HG02678 (cell line): ENCODE data around the gene PPP1R13L.
"Not testable (repeated sequence)": the region's sequence is repeated elsewhere in the genome, so short reads cannot be mapped to it uniquely, and the experiment has no call there.

Experiments used
- ATAC-seq: cut with Tn5 transposase; IDR thresholded peaks from one replicate; pipeline ENCODE4 v1.9.1; 2021; ENCODE audit warnings: mild to moderate bottlenecking, moderate library complexity; ENCODE audit not compliant: unreplicated experiment

PPP1R13L gene

DNA sequence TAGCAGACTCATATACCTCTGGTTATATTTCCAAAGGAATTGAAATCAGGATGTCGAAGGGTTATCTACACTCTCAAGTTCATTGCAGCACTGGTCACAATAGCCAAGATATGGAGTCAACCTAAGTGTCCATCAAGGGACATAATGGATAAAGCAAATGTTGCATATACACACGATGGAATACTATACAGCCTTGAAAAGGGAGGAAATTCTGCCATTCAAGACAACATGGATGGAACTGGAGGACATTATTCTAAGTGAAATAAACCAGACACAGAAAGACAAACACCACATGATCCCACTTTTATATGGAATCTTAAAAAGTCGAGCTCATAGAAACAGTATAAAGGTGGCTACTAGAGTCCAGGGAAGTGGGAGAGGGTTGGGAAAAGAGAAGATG lies 32.5 kb upstream of the PPP1R13L start:
- no peak for ATAC-seq

DNA sequence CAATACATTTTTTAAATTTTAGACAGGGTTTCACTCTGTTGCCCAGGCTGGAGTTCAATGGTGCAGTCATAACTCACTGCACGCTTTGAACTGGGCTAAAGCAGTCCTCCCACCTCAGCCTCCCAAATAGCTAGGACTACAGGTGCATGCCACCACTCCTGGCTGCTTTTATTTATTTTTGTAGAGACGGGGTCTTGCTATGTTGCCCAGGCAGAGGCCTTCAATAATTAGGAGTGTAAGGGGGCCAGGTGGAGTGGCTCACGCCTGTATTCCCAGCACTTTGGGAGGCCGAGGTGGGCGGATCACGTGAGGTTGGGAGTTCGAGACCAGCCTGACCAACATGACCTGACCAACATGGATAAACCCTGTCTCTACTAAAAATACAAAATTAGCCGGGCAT lies 27.7 kb upstream of the PPP1R13L start:
- ATAC-seq, result not testable (repeated sequence)

DNA sequence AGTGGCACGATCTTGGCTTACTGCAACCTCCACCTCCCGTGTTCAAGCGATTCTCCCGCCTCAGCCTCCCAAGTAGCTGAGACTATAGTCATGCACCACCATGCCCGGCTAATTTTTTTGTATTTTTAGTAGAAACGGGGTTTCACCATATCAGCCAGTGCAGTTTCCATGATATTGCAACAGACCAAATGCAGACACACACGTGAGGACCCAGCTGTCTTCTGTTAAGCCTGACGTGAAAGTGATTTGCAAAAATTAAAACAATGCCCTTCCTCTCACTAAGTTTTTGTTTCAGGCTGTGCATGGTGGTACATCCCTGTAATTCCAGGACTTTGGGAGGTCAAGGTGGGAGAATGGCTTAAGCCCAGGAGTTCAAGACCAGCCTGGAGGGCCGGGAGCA lies 26.1 kb upstream of the PPP1R13L start:
- not testable (repeated sequence) for ATAC-seq

DNA sequence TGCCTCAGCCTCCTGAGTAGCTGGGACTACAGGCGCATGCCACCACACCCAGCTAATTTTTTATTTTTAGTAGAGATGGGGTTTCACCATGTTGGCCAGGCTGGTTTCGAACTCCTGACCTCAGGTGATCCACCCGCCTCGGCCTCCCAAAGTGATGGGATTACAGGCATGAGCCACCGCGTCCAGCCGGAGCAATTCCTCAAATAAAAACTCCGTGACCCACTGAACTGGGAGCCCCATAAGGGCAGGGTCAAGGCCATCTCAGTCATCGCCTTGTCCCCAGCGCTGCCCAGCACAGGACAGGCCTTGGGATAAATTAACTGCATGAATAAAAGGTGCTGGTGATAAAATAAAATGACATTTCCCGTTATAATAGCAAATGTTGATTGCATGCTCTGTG lies 25.0 kb upstream of the PPP1R13L start:
- ATAC-seq, result not testable (repeated sequence)

DNA sequence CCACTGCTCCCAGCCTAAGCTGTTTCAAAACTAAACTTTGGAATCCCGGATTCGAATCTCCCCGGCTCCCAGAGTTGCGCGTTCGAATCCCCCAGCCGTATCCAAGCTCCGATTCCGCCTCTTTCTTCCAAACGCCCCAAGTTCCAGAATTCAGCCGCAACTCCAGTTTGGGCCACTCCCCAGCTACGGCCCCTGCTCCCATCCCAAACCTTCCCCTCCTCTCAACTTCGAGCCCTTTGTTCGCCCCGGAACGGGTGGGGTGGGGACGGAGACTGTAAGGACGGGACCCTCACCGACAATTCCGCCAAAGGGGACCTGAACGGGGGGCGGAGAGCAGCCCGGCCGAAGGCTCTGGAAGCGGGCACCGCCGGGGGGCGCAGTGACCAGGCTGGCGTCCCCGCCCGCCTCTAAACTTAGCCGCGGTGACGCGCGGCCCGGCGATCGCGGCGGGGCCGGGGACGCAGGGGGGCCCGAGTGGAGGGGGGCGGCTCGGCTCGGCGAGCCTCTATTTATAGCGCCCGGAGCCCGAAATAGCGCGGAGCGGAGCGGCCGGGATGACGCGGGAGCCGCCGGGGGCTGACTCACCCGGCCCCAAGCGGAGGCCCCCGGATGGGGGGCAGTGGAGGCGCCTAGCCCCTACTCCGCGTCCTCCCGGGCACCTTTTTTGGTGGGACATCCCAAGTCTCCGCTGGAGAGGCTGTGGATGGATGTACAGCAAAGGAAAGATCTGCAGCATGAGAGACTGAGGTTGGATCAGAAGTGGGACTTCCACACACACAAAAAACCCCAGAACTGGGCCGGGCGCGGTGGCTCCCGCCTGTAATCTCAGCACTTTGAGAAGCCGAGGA lies 23.7 kb upstream of the PPP1R13L start:
- ATAC-seq, result no peak

DNA sequence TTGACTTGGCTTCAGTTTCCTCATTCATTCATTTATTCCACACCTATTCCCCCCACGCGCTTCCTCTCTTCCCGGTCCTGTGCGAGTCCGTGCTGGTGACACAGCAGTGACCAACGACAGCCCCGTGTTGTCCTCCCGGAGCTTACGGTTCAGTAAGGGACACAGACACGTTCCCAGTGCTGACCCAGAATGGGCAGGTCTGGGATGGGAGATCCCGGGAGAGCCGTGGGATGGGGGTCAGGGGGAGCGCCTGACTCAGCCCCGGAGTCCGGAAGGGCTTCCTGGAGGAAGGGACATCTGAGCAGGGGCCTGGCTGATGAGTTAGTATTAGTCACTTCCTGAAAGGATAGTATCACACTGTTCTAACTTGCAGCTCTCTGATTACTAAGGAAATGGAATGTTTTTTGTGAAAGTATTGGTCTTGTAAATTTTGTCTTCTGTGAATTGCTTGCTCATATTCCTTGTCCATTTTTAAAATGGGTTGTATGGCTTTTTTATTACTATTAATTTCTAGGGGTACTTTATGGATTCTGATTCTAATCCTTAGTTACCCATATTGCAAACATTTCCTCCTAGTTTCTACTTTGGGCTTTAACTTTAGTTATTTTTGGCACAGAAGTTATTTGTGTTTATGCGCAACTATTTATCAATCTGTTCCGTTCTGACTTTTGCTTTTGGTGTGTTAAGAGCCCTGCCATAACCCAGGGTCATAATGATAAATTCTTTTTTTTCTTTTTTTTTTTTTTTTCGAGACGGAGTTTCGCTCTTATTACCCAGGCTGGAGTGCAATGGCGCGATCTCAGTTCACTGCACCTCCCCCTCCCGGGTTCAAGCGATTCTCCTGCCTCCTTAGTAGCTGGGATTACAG lies 19.6 kb upstream of the PPP1R13L start:
- no peak for ATAC-seq

DNA sequence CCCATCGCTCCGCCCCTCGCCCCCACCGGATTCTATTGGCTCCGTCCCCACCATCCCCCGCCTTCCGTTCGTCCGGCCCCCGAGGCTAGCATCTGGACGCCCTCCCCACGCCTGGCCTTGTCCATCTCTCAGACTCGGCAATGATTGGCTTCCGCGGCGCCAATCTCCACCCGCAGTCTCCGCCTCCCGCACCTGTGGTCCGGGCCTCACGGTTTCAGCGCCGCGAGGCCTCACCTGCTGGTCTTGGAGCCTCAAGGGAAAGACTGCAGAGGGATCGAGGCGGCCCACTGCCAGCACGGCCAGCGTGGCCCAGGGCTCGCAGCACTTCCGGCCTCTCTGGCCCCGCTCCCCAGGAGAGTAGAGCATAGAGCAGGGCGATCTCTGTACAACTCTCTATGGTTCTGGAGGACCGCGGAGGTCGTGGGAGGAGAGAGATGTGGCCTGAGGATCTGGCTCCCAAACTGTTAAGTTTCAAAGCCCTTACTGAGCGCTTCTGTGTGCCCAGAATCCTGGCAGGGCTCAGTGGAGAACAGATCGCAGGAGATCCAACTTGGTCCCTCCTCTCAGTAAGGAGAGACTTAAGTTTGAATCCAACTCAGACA lies 18.8 kb upstream of the PPP1R13L start, which contains the start of gene ERCC1:
ERCC1 (minus strand) TSS at position 329 of the 602 bp plus-strand sequence. CDS start 543 bp downstream, outside the sequence.
- peak; percentile 70 for ATAC-seq

DNA sequence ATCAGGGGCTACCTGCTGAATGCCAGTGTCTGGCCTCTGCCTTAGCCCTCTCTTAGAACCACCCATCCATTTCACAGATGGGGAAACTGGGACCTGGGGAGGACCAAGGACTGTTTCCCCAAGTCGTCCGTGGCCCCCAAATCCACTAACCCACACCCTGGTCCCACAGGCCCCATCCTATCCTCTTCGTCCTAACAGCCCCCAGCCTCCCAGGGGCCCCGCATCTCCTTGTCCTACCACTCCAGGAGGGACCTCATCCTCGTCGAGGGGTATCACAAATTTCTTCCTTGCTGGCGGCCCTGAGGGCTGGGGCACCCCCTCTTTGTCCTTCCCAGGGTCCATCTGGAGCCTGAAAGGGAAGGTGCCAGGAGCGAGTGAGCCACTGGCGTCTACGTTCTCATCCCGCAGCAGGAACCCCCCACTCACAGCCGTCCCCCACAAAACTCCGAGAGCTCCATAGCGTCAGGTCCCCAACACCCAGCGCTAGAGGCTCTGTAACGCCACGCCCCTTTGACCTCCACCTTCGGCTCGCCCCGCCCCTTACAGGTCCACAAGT lies 18.2 kb upstream of the PPP1R13L start:
- no peak for ATAC-seq

DNA sequence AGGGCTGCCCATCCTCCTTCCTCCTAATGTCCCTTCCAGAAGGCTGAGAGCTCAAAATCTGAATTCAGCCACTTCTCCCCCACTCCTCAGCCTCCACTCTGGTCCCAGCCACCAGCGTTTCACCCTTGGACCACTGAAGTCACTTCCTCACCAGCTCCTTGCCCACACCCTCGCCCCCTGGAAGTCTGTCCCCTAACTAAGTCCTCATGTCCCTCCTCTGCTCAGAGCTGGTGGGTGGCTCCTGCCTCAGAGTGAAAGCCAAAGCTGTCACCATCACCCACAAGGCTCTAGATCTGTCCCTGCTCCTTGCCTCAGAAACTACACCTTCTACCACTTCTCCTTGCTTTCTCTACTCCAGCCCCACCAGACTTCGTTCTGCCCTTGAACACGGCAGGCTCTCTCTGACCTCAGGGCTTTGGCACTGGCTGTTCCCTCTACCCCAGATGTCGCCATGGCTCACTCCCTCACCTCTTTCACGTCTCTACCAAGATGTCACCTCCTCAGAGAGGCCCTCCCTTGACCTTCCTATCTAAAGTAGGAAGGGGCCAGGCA lies 17.2 kb upstream of the PPP1R13L start:
- ATAC-seq, result no peak

DNA sequence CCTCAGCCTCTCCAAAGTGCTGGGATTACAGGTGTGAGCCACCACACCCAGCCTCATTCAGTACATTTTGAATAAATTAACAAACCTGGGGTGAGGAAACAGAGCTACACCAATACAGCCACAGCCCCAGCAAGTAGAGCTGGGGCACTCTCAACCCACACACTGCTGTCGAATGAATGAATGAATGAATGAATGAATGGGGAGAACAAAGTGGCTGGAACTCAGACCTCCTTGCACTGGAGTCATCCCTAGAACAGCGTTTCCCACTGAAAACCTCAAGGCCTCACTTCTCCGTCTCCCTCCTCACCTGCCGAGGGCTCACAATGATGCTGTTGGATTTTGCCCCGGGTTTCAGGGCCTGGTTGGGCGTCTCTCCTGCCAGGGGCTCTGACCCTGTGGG lies 16.0 kb upstream of the PPP1R13L start:
- ATAC-seq, result no peak

DNA sequence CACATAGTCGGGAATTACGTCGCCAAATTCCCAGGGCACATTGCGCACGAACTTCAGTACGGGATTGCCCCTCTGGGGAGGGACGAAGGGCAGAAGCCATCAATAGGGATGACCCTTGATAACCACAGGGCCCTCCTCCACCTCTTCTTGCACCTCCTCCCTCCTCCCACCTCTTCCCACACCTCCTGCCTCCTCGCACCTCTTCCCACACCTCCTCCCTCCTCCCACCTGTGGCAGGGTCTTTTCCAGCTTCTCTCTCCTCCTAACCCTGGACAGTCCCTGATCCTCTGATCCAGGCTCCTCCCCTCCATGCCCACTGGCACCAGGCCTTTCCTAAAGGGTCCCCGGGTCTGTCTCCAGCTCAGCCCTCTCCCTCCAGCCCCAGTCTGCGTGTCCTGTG lies 15.5 kb upstream of the PPP1R13L start:
- no peak for ATAC-seq

DNA sequence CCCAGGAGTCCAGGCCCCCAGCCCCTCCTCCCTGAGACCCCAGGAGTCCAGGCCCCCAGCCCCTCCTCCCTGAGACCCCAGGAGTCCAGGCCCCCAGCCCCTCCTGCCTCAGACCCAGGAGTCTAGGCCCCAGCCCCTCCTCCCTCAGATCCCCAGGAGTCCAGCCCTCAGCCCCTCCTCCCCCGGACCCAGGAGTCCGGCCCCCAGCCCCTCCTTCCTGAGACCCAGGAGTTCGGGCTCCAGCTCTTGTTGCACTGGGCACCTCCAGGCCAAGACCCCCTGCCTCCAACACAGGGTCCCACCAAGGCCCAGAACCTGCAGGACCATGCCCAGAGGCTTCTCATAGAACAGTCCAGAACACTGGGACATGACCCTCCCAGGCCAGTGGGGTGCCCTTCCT lies 15.0 kb upstream of the PPP1R13L start:
- no peak for ATAC-seq

DNA sequence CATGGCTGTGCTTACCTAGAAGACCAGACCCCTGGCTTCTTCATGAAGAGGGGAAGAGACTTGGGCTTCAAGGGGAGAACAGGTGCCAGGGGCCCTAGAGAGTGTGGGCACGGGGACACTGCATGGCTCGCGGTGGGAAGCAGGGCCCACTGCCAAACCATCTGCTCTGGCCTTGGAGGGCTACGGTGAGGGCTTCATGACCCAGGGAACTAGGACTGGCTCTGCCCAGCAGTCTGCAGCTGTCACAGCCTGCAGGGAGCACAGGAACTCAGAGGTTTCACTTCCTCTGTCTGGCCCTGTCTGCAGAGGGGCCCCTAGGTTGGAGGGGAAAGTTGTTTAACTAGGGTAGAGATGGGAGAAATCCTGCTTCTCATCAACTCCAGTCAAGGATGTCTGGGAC lies 14.5 kb upstream of the PPP1R13L start:
- peak; percentile 65 for ATAC-seq

DNA sequence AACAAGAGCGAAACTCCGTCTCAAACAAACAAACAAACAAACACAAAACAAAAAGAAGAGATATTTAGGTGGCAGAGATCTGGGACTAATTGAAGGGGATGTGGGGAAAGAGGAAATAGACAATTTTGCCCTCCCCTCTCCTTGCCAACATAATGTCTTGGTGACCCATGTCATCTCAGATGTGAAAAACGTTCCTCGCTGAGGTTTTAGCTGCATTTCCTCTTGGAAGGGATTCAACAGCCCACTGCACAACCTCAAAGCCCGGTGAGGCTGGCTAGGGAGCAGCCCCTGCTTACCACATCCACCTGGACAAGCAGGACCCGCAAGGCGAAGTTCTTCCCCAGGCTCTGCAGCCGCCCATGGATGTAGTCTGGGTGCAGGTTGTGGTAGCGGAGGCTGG lies 13.9 kb upstream of the PPP1R13L start:
- ATAC-seq, result no peak

DNA sequence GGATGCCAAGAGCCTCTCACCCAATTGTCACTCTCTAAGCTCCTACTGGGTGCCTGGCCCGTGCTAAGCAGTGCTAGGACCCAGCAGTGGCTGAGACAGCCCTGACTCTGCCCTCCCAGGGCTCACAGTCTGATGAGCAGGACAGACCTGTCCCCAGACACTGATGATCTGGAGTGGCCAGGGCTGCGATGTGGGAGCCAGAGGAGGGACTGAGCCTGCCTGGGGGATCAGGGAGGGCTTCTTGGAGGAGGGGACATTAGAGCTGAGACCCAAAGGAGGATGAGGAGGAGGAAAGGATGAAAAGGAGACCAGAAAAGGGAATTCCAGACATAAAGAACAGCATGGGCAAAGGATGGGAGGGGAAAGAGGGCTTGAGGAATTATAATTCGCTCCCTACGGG lies 12.3 kb upstream of the PPP1R13L start:
- no peak for ATAC-seq

DNA sequence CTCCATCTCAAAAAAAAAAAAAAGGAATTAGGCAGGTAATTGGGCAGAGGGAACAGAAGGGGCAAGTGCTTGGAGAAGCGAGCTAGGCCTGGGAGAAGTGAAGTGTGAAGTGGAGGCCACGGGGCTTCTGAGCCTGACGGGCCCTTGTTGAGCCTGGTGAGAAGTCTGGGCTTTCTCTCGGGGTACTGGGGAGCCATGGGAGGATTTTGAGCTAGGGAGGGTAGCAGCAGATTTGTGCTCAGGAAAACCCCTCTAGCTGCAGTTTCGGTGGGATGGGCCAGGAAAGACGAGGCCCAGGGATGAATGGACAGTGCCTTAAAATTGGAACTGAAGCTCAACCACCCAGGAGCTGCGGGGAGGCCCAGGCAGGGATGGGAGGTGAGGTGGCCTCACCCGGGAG lies 9.6 kb upstream of the PPP1R13L start:
- no peak for ATAC-seq

DNA sequence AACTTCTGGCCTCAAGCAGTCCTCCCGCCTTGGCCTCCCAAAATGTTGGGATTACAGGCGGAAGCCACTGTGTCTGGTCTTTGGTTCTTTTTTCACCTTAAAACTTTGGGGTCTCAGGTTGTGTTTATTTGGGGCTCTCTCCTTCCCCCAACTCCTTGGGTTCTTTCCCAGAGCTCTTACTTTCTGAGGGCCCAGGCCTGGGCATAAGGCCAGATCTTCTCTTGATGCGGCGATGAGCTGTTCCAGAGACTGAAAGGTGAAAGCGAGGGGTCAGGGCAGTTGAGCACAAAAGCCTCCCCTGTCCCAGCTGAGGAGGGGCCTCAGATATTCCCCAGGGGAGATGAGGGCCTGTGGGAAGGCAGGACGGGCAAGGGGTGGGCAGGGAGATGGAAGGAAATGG lies 8.6 kb upstream of the PPP1R13L start:
- ATAC-seq, result no peak

DNA sequence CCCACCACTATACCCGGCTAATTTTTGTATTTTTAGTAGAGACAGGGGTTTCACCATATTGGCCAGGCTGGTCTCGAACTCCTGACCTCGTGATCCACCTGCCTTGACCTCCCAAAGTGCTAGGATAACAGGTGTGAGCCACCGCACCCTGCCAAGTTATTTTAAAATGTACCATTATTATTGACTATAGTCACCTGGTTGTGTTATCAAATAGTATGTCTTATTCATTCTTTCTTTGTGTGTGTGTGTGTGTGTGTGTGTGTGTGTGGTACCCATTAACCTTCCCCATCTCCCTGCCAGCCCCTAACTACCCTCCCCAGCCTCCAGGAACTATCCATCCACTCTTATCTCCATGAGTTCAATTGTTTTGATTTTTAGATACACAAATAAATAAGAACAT lies 5.5 kb upstream of the PPP1R13L start:
- ATAC-seq, result not testable (repeated sequence)

DNA sequence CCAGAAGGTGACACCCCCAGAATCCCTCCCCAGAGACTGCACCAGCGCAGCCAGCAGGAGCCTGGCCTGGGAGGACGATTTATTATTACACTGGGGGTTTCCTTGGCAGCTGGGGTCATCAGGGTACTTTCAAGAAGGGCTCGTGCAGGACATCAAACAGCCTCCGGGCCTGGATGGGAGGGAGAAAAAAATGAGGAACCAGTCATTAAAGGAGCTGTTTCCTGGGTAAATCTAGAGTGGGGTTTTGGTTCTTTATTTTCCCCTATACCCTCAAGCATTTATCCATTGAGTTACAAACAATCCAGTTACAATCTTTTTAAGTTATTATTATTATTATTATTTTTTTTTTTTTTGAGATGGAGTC lies 4.7 kb upstream of the PPP1R13L start:
- no peak for ATAC-seq

DNA sequence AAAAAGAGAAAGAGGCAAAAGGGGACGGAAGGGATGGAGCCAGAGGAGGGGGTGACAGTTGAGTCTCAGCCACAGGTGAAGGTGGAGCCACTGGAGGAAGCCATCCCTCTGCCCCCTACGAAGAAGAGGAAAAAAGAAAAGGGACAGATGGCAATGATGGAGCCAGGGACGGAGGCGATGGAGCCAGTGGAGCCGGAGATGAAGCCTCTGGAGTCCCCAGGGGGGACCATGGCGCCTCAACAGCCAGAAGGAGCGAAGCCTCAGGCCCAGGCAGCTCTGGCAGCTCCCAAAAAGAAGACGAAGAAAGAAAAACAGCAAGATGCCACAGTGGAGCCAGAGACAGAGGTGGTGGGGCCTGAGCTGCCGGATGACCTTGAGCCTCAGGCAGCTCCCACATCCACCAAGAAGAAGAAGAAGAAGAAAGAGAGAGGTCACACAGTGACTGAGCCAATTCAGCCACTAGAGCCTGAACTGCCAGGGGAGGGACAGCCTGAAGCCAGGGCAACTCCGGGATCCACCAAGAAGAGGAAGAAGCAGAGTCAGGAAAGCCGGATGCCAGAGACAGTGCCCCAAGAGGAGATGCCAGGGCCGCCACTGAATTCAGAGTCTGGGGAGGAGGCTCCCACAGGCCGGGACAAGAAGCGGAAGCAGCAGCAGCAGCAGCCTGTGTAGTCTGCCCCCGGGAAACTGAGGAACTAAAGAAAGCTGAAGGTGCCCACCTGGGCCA lies 4.1 kb upstream of the PPP1R13L start:
- ATAC-seq, result no peak
